Measurements from ENCODE around the gene TCAIM. TPM values are rescaled to one million over a fixed set of nuclear protein-coding genes. Genes with fewer than 3 reads are reported as not detected.

TCAIM gene
- polyA plus RNA-seq, 1 of the 3 experiments (the other 2 are of a cell fraction) = 8.4 TPM

GRCh38 chr3:44446929-44447328 lies 108.4 kb downstream of the TCAIM start:
- no peak overlapping the region for H3K4me2 ChIP-seq
- ChIA-PET POLR2A (no interaction called here), CTCF (no interaction called here)
- no peak overlapping the region for H3K4me3 ChIP-seq (ENCODE audit: low read depth in 2 of 2, low read length in 1 of 2)
- no peak overlapping the region for H3K9ac ChIP-seq
- H3K79me2 ChIP-seq (ENCODE audit: insufficient read depth) = no peaks in the 10 kb centered on the region
- no peak overlapping the region for H3K27ac ChIP-seq (ENCODE audit: low read depth in 2 of 2, low read length in 1 of 2)
- H3K4me1 ChIP-seq (ENCODE audit: control insufficient read depth in 1 of 2, insufficient read depth in 2 of 2, low read depth in 1 of 2, low read length in 1 of 2) = no peaks in the 10 kb centered on the region
- peaks cover 8% of the 10 kb centered on the region; the same call in 1 of the 2 replicates for H3K9me3 ChIP-seq
- H3K9me2 ChIP-seq = no peaks in the 10 kb centered on the region
- H3F3A ChIP-seq (replicated peaks; ENCODE audit: insufficient read depth) = no peaks in the 10 kb centered on the region
- WGBS (ENCODE audit: low lambda C conversion rate) = 96% methylated on average over 5 of the region's 5 CpGs
- H2AFZ ChIP-seq (ENCODE audit: low read depth) = no peak overlapping the region
- H3K36me3 ChIP-seq (replicated peaks in 1 of 2; ENCODE audit: control insufficient read depth in 1 of 2, insufficient read depth in 2 of 2, low read length in 1 of 2) = peaks cover 55 to 74% of the 10 kb centered on the region in 2 experiments
- no peak for TF ChIP-seq GABPA (IDR thresholded peaks at IDR 0.05; ENCODE audit: low read depth)
- no peak for TF ChIP-seq JUND (IDR thresholded peaks at IDR 0.05)
- H3K27me3 ChIP-seq (ENCODE audit: insufficient read depth) = no peaks in the 10 kb centered on the region
- no peaks in the 10 kb centered on the region for H4K20me1 ChIP-seq (ENCODE audit: insufficient read depth)
- DNase-seq = no peak

GRCh38 chr3:44451441-44451840 lies 112.9 kb downstream of the TCAIM start:
- H3K9me3 ChIP-seq = peaks cover 8% of the 10 kb centered on the region; the same call in 1 of the 2 replicates
- TF ChIP-seq NFIC (IDR thresholded peaks at IDR 0.05; ENCODE audit: borderline replicate concordance) (no peak), RFX5 (IDR thresholded peaks at IDR 0.05; ENCODE audit: low read length) (no peak), RAD21 (IDR thresholded peaks at IDR 0.05; ENCODE audit: low read length) (no peak), TEAD4 (IDR thresholded peaks at IDR 0.05; ENCODE audit: borderline replicate concordance, insufficient read depth) (no peak)
- TF ChIP-seq, protein P1, sequence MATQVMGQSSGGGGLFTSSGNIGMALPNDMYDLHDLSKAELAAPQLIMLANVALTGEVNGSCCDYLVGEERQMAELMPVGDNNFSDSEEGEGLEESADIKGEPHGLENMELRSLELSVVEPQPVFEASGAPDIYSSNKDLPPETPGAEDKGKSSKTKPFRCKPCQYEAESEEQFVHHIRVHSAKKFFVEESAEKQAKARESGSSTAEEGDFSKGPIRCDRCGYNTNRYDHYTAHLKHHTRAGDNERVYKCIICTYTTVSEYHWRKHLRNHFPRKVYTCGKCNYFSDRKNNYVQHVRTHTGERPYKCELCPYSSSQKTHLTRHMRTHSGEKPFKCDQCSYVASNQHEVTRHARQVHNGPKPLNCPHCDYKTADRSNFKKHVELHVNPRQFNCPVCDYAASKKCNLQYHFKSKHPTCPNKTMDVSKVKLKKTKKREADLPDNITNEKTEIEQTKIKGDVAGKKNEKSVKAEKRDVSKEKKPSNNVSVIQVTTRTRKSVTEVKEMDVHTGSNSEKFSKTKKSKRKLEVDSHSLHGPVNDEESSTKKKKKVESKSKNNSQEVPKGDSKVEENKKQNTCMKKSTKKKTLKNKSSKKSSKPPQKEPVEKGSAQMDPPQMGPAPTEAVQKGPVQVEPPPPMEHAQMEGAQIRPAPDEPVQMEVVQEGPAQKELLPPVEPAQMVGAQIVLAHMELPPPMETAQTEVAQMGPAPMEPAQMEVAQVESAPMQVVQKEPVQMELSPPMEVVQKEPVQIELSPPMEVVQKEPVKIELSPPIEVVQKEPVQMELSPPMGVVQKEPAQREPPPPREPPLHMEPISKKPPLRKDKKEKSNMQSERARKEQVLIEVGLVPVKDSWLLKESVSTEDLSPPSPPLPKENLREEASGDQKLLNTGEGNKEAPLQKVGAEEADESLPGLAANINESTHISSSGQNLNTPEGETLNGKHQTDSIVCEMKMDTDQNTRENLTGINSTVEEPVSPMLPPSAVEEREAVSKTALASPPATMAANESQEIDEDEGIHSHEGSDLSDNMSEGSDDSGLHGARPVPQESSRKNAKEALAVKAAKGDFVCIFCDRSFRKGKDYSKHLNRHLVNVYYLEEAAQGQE (IDR thresholded peaks at IDR 0.05; ENCODE audit: low read depth, low read length) = no peak
- peaks cover 8% of the 10 kb centered on the region; the same call in 1 of the 2 replicates for H3K79me2 ChIP-seq (ENCODE audit: insufficient read depth)
- ChIA-PET CTCF (no interaction called here), POLR2A (no interaction called here)
- H2AFZ ChIP-seq (ENCODE audit: low read depth) = no peak overlapping the region
- H3K9me2 ChIP-seq = no peaks in the 10 kb centered on the region
- H3K4me3 ChIP-seq (ENCODE audit: low read depth in 2 of 2, low read length in 1 of 2) = no peak overlapping the region
- H3K9ac ChIP-seq = no peak overlapping the region
- no peaks in the 10 kb centered on the region for H4K20me1 ChIP-seq (ENCODE audit: insufficient read depth)
- no peaks in the 10 kb centered on the region for H3K27me3 ChIP-seq (ENCODE audit: insufficient read depth)
- 98% methylated on average over 3 of the region's 3 CpGs for WGBS (ENCODE audit: low lambda C conversion rate)
- no peaks in the 10 kb centered on the region for H3K4me1 ChIP-seq (ENCODE audit: control insufficient read depth in 1 of 2, insufficient read depth in 2 of 2, low read depth in 1 of 2, low read length in 1 of 2)
- H3F3A ChIP-seq (replicated peaks; ENCODE audit: insufficient read depth) = no peaks in the 10 kb centered on the region
- H3K27ac ChIP-seq (ENCODE audit: low read depth in 2 of 2, low read length in 1 of 2) = no peak overlapping the region
- no peak overlapping the region for H3K4me2 ChIP-seq
- peaks cover 73 to 74% of the 10 kb centered on the region in 2 experiments for H3K36me3 ChIP-seq (replicated peaks in 1 of 2; ENCODE audit: control insufficient read depth in 1 of 2, insufficient read depth in 2 of 2, low read length in 1 of 2)
- DNase-seq = no peak

DNA sequence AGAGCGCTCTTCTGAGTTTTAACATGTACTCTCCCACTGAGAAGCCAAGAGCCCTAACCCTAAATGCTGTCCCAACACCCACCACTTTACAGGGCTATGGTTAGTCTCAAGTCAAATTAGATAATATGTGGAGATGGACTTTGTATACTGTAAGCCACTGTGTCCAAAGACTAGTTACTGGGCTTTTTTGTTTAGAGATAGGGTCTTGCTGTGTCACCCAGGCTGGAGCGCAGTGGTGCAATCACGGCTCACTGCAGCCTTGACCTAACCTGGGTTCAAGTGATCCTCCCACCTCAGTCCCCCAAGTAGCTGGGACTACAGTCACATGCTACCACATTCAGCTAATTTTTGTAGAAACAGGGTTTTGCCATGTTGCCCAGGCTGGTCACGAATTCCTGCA lies 115.7 kb downstream of the TCAIM start:
- Histone ChIP-seq H3K36me3 (replicated peaks in 1 of 2; ENCODE audit: control insufficient read depth in 1 of 2, insufficient read depth in 2 of 2, low read length in 1 of 2) (peaks cover 48 to 73% of the 10 kb centered on the region in 2 experiments), H3K79me2 (ENCODE audit: insufficient read depth) (peaks cover 13% of the 10 kb centered on the region), H3K9me3 (no peaks in the 10 kb centered on the region), H3K4me2 (no peak overlapping the region), H3K9me2 (no peaks in the 10 kb centered on the region), H3K27me3 (ENCODE audit: insufficient read depth) (no peaks in the 10 kb centered on the region), H3F3A (replicated peaks; ENCODE audit: insufficient read depth) (no peaks in the 10 kb centered on the region), H3K9ac (no peak overlapping the region), H3K4me3 (ENCODE audit: low read depth in 2 of 2, low read length in 1 of 2) (no peak overlapping the region), H4K20me1 (ENCODE audit: insufficient read depth) (no peaks in the 10 kb centered on the region), H3K27ac (ENCODE audit: low read depth in 2 of 2, low read length in 1 of 2) (no peak overlapping the region), H2AFZ (ENCODE audit: low read depth) (no peak overlapping the region), H3K4me1 (ENCODE audit: control insufficient read depth in 1 of 2, insufficient read depth in 2 of 2, low read depth in 1 of 2, low read length in 1 of 2) (no peaks in the 10 kb centered on the region)
- no peak for DNase-seq
- ChIA-PET CTCF (interaction anchor here (2.0 kb wide), 1 partner anchor 130 kb away, joined by 6 read pairs; no protein-coding TSS in a partner anchor), POLR2A (interaction anchor here (0.9 kb wide), 1 partner anchor 15 kb away, joined by 4 read pairs; no protein-coding TSS in a partner anchor)
- TF ChIP-seq GABPA (IDR thresholded peaks at IDR 0.05; ENCODE audit: low read depth) = no peak
- TF ChIP-seq, protein P2, sequence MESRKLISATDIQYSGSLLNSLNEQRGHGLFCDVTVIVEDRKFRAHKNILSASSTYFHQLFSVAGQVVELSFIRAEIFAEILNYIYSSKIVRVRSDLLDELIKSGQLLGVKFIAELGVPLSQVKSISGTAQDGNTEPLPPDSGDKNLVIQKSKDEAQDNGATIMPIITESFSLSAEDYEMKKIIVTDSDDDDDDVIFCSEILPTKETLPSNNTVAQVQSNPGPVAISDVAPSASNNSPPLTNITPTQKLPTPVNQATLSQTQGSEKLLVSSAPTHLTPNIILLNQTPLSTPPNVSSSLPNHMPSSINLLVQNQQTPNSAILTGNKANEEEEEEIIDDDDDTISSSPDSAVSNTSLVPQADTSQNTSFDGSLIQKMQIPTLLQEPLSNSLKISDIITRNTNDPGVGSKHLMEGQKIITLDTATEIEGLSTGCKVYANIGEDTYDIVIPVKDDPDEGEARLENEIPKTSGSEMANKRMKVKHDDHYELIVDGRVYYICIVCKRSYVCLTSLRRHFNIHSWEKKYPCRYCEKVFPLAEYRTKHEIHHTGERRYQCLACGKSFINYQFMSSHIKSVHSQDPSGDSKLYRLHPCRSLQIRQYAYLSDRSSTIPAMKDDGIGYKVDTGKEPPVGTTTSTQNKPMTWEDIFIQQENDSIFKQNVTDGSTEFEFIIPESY (IDR thresholded peaks at IDR 0.05; ENCODE audit: borderline replicate concordance, low read depth) = no peak
- WGBS (ENCODE audit: low lambda C conversion rate) = 96% methylated on average over 2 of the region's 4 CpGs

Measured in SK-N-SH (cell line).